ENCODE results near the gene BAX.
"Not testable (repeated sequence)": the region's sequence is repeated elsewhere in the genome, so short reads cannot be mapped to it uniquely, and the experiment has no call there.

The BAX gene

GRCh38 chr19:48954595-48955307, at the start of gene BAX:
TSS of gene BAX (plus strand) at chr19:48954875. CDS start at chr19:48954929, 54 bp downstream.
- Mint-ChIP-seq H3K4me3 (peak within 1 kb of the TSS; percentile 97 to 98), H3K4me1 (peaks cover 53% of the 10 kb centered on the region), H3K27ac (peak within 1 kb of the TSS; percentile 96 to 99), H3K27me3 (no peaks in the 10 kb centered on the region), H3K9me3 (no peaks in the 10 kb centered on the region)
- DNase-seq (peak; percentile 94 to 97), ATAC-seq (peak; percentile 88)

GRCh38 chr19:48905664-48906063, 49.0 kb upstream of the BAX start:
- Mint-ChIP-seq H3K4me1 (peaks cover 20% of the 10 kb centered on the region), H3K4me3 (no peak overlapping the region), H3K27ac (no peak overlapping the region), H3K27me3 (no peaks in the 10 kb centered on the region), H3K9me3 (no peaks in the 10 kb centered on the region)
- ATAC-seq: no peak
- DNase-seq: no peak

DNA sequence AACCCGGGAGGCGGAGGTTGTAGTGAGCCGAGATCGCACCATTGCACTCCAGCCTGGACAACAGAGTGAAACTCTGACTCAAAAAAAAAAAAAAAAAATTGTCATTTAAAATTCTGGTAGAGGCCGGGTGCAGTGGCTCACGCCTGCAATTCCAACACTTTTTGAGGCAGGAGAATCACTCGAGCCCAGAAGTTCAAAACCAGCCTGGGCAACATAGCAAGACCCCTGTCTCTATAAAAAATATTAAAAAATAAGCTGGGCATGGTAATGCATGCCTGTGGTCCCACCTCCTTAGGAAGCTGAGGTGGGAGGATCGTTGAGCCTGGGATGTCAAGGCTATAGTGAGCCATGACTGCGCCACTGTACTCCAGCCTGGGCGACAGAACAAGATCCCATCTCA, 48.4 kb upstream of the BAX start:
- no peak overlapping the region for H3K4me3 Mint-ChIP-seq
- H3K4me1 Mint-ChIP-seq: peaks cover 15% of the 10 kb centered on the region
- H3K27ac Mint-ChIP-seq: no peak overlapping the region

GRCh38 chr19:48907671-48908070, 47.0 kb upstream of the BAX start:
- Mint-ChIP-seq H3K4me3 (no peak overlapping the region), H3K27me3 (no peaks in the 10 kb centered on the region), H3K27ac (no peak overlapping the region), H3K9me3 (no peaks in the 10 kb centered on the region), H3K4me1 (peaks cover 2% of the 10 kb centered on the region)
- DNase-seq (no peak), ATAC-seq (no peak)

More for the DNA sequence above, 48.4 kb upstream of the BAX start:
- Mint-ChIP-seq H3K27me3 (no peaks in the 10 kb centered on the region), H3K9me3 (no peaks in the 10 kb centered on the region)
- no peak for ATAC-seq
- DNase-seq: no peak

DNA sequence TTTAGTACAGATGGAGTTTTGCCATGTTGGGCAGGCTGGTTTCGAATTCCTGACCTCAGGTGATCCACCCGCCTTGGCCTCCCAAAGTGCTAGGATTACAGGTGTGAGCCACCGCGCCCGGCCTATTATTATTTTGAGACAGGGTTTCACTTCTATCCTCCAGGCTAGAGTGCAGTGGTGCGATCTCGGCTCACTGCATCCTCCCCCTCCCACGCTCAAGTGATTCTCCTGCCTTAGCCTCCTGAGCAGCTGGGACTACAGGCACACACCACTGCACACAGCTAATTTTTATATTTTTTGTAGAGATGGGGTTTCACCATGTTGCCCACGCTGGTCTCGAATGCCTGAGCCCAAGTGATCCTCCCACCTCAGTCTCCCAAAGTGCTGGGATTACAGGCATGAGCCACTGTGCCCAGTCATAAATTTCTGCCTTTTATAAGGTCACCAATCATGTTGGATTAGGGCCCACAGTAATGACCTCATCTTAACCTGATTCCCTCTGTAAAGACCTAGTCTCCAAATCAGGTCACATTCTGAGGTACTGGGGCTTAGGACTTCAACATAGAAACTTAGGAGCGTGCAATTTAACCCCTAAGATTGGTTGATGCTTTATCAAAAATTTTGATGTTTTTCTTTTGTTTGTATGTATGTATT, 45.1 kb upstream of the BAX start:
- H3K4me3 Mint-ChIP-seq, H3K4me1 Mint-ChIP-seq, ATAC-seq, DNase-seq, H3K9me3 Mint-ChIP-seq, H3K27me3 Mint-ChIP-seq: not testable (repeated sequence)
- H3K27ac Mint-ChIP-seq: peak overlapping the region in 1 of 2 donors; percentile 67

GRCh38 chr19:48910803-48911202, 43.9 kb upstream of the BAX start:
- Mint-ChIP-seq H3K4me3 (no peak overlapping the region), H3K27me3 (no peaks in the 10 kb centered on the region), H3K9me3 (no peaks in the 10 kb centered on the region), H3K27ac (no peak overlapping the region), H3K4me1 (no peaks in the 10 kb centered on the region)
- ATAC-seq: no peak
- no peak for DNase-seq

DNA sequence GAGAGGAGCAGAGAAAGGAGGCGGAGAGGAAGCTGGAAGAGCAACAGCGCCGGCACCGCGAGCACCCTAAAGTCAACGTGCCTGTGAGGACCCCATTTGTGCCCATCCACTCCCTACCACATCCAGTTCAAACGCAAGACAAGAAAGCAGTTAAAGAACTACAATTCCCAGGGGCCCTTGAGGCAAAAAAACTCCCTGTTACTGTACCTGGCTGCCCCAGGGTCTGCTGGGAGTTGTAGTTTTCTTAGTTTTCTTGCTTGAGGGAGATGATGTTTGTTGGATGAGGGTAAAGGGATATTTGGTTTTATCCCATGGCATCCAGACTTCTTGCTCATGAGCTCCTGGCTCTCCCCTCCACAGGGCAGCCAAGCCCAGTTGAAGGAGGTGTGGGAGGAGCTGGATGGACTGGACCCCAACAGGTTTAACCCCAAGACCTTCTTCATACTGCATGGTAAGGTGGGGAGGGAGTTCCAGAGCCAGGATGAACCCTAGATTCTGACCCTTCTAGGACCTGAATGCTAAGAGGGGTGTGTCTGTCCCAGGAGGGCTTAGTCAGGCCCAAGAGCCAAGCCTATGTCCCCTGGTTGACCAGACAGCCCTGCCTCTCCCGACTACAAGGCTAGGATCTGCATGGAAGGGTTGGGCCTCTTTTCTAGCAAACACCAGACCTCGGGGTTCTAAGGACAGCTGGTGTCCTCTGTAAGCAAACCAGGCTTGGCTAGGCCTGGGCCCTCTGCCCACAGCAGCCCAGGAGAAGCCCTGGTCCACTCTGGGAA, 41.4 kb upstream of the BAX start:
- peak overlapping the region in 1 of 2 donors; percentile 5 for H3K27ac Mint-ChIP-seq
- H3K4me3 Mint-ChIP-seq: no peak overlapping the region
- H3K9me3 Mint-ChIP-seq: no peaks in the 10 kb centered on the region
- DNase-seq: no peak
- no peaks in the 10 kb centered on the region for H3K27me3 Mint-ChIP-seq
- no peaks in the 10 kb centered on the region for H3K4me1 Mint-ChIP-seq
- ATAC-seq: peak; percentile 60

DNA sequence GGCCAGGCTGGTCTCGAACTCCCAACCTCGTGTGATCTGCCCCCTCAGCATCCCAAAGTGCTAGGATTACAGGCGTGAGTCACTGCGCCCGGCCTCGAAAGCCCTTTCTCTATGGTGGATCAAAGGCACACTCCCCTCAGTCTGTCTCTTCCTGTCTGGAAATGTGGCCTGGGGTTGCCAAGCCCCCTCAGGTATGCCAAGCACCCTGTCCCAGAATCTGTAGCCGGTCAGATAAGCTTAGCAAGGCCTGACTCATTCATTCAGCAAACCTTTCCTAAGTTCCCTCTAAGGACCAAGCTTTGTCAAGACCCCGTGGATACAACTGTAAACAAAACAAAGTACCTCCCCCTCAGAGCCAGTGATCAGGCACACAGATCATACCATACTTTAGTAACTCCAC, 40.5 kb upstream of the BAX start:
- H3K4me3 Mint-ChIP-seq: no peak overlapping the region

GRCh38 chr19:48915757-48916156, 38.9 kb upstream of the BAX start:
- no peaks in the 10 kb centered on the region for H3K9me3 Mint-ChIP-seq
- peak overlapping the region in 1 of 2 donors; percentile 14 for H3K27ac Mint-ChIP-seq
- no peak for DNase-seq
- no peak overlapping the region for H3K4me3 Mint-ChIP-seq
- no peak for ATAC-seq
- no peaks in the 10 kb centered on the region for H3K27me3 Mint-ChIP-seq
- H3K4me1 Mint-ChIP-seq: no peaks in the 10 kb centered on the region

More for the DNA sequence above, 40.5 kb upstream of the BAX start:
- no peak overlapping the region for H3K27ac Mint-ChIP-seq
- DNase-seq: no peak
- no peaks in the 10 kb centered on the region for H3K27me3 Mint-ChIP-seq
- H3K4me1 Mint-ChIP-seq: no peaks in the 10 kb centered on the region
- no peaks in the 10 kb centered on the region for H3K9me3 Mint-ChIP-seq
- no peak for ATAC-seq

DNA sequence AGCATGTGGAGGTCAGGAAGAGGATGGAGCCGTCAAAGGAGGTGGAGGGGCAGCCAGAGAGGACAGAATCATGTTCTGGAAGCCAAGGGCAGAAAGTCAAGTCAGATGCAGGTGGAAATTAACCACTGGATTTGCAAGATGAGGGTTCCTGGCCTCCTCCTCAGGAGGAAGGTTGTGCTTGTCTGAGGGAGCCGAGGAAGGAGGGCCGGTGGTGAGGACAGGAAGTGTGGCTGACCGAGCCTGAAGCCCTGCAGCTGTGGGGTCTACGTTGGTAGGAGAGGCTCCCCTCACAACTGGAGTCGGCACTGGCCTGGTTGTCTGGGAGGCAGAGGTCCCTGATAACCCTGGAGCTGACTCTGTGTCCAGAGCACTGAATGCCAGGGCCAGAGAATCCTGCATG, 36.6 kb upstream of the BAX start:
- DNase-seq: no peak
- H3K4me1 Mint-ChIP-seq: no peaks in the 10 kb centered on the region
- no peaks in the 10 kb centered on the region for H3K9me3 Mint-ChIP-seq
- no peak overlapping the region for H3K4me3 Mint-ChIP-seq
- H3K27me3 Mint-ChIP-seq: no peaks in the 10 kb centered on the region
- no peak for ATAC-seq
- no peak overlapping the region for H3K27ac Mint-ChIP-seq

GRCh38 chr19:48918801-48919247, 35.9 kb upstream of the BAX start:
- peak overlapping the region in 1 of 2 donors; percentile 28 for H3K27ac Mint-ChIP-seq
- no peak for DNase-seq
- no peaks in the 10 kb centered on the region for H3K4me1 Mint-ChIP-seq
- no peaks in the 10 kb centered on the region for H3K27me3 Mint-ChIP-seq
- no peak for ATAC-seq
- no peak overlapping the region for H3K4me3 Mint-ChIP-seq
- no peaks in the 10 kb centered on the region for H3K9me3 Mint-ChIP-seq

- ATAC-seq, H3K4me1 Mint-ChIP-seq, H3K27me3 Mint-ChIP-seq, H3K27ac Mint-ChIP-seq, DNase-seq, H3K4me3 Mint-ChIP-seq, H3K9me3 Mint-ChIP-seq: not testable (repeated sequence)
Measured at GRCh38 chr19:48919271-48919670, 35.4 kb upstream of the BAX start.

DNA sequence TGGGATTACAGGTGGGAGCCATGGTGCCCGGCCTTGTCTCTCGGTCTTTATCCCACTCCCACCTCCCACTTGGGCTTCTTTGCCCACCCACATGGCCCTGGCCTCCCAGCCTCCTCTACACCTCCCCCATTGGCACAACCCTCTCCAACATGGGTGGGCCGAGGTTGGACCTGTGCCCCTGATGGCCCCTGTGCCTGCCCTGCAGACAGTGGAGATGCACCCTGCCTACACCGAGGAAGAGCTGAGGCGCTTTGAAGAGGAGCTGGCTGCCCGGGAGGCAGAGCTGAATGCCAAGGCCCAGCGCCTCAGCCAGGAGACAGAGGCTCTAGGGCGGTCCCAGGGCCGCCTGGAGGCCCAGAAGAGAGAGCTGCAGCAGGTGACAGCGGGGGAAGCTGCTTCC, 33.7 kb upstream of the BAX start:
- no peak for ATAC-seq
- peak overlapping the region in 1 of 2 donors; percentile 77 for H3K27ac Mint-ChIP-seq

DNA sequence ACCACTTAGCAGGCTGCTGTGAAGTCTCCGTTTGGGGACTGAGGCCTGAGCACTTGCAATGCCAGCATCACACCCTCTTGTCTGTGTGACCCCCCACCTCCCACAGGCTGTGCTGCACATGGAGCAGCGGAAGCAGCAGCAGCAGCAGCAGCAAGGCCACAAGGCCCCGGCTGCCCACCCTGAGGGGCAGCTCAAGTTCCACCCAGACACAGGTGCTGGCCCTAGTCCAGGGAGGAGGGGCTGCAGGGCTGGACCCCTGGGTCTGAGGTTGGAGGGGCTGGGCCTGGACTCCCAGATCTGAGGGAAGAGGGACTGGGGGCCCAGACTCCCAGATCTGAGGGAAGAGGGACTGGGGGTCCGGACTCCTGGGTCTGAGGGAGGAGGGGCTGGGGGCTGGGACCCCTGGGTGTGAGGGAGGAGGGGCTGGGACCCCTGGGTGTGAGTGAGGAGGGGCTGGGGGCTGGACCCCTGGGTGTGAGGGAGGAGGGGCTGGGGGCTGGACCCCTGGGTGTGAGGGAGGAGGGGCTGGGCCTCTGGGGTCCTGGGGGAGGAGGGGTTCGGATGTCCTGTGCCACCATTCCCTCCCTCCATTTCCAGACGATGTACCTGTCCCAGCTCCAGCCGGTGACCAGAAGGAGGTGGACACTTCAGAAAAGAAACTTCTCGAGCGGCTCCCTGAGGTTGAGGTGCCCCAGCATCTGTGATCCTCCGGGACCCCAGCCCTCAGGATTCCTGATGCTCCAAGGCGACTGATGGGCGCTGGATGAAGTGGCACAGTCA, 32.8 kb upstream of the BAX start:
- H3K9me3 Mint-ChIP-seq: no peaks in the 10 kb centered on the region
- no peak overlapping the region for H3K27ac Mint-ChIP-seq
- DNase-seq: no peak

More for the DNA sequence above, 33.7 kb upstream of the BAX start:
- DNase-seq: no peak
- no peak overlapping the region for H3K4me3 Mint-ChIP-seq
- no peaks in the 10 kb centered on the region for H3K4me1 Mint-ChIP-seq
- H3K9me3 Mint-ChIP-seq: no peaks in the 10 kb centered on the region
- H3K27me3 Mint-ChIP-seq: no peaks in the 10 kb centered on the region

More for the DNA sequence above, 32.8 kb upstream of the BAX start:
- Mint-ChIP-seq H3K27me3 (no peaks in the 10 kb centered on the region), H3K4me1 (peaks cover 6% of the 10 kb centered on the region), H3K4me3 (no peak overlapping the region)
- no peak for ATAC-seq
